Brain microvascular endothelial cell (primary cell): ENCODE results near the gene GNG13.
"Not testable (repeated sequence)": the region's sequence is repeated elsewhere in the genome, so short reads cannot be mapped to it uniquely, and the experiment has no call there.

Source experiments
- DNase-seq: peaks from one replicate; pipeline ENCODE4 v3.0.0-alpha.2; 2020
- H3K27ac ChIP-seq: fragments of 250-450 bp; sonication (Bioruptor Pico); 2 replicates; pipeline ENCODE4 v1.5.1; 2020; ENCODE audit warnings: mild to moderate bottlenecking, moderate library complexity
- H3K27me3 ChIP-seq: fragments of 250-450 bp; sonication (Bioruptor Pico); replicated peaks from 2 replicates; pipeline ENCODE4 v1.5.1; 2020; ENCODE audit warnings: mild to moderate bottlenecking
- H3K36me3 ChIP-seq: fragments of 250-450 bp; sonication (Bioruptor Pico); replicated peaks from 2 replicates; pipeline ENCODE4 v1.5.1; 2020; ENCODE audit warnings: mild to moderate bottlenecking
- H3K4me3 ChIP-seq: 2 replicates; pipeline ENCODE4 v1.5.1; 2011; ENCODE audit warnings: low read depth, mild to moderate bottlenecking, control low read depth, low read length, moderate library complexity
- CTCF ChIP-seq: IDR thresholded peaks from 2 replicates; pipeline ENCODE4 v1.5.1; 2011; ENCODE audit warnings: low read depth, mild to moderate bottlenecking, moderate library complexity, low read length, control low read depth, inconsistent platforms; ENCODE audit errors: missing control alignments
- in situ Hi-C: cut with HindIII; loops from 2 replicates; pipeline ENCODE4 v1.10.0; 2017; ENCODE audit warnings: low sequenced_read_pairs, low pct_ligation_motif_present

The GNG13 gene

GRCh38 chr16:840561-841454, 40.3 kb upstream of the GNG13 start:
- TF ChIP-seq CTCF, result no peak
- in situ Hi-C loops, result loop anchor here (25.0 kb wide), 1 partner anchor 146 kb away; the partner anchor contains the start of gene SOX8
- Histone ChIP-seq H3K27ac (no peak overlapping the region), H3K27me3 (no peaks in the 10 kb centered on the region), H3K4me3 (no peak overlapping the region), H3K36me3 (no peaks in the 10 kb centered on the region)
- no peak for DNase-seq

- DNase-seq, result no peak
- in situ Hi-C loops, result loop anchor here (25.0 kb wide), 1 partner anchor 147 kb away; the partner anchor contains the start of gene SOX8
- H3K36me3 ChIP-seq, result no peaks in the 10 kb centered on the region
- no peak overlapping the region for H3K27ac ChIP-seq
- no peak for TF ChIP-seq CTCF
- H3K27me3 ChIP-seq, result no peaks in the 10 kb centered on the region
- no peak overlapping the region for H3K4me3 ChIP-seq
These were observed 39.3 kb upstream of the GNG13 start for GRCh38 chr16:839643-840408.

GRCh38 chr16:838741-839140, 38.2 kb upstream of the GNG13 start:
- DNase-seq, result no peak
- Histone ChIP-seq H3K4me3 (no peak overlapping the region), H3K36me3 (no peaks in the 10 kb centered on the region), H3K27me3 (no peaks in the 10 kb centered on the region), H3K27ac (no peak overlapping the region)
- in situ Hi-C loops, result loop anchor here (25.0 kb wide), 1 partner anchor 149 kb away; the partner anchor contains the start of gene SOX8
- no peak for TF ChIP-seq CTCF

- H3K27ac ChIP-seq, DNase-seq, H3K4me3 ChIP-seq, H3K36me3 ChIP-seq, H3K27me3 ChIP-seq: not testable (repeated sequence)
- in situ Hi-C loops, result loop anchor here (25.0 kb wide), 1 partner anchor 150 kb away; the partner anchor contains the start of gene SOX8
These were observed 36.3 kb upstream of the GNG13 start for GRCh38 chr16:836822-837221.

- no peak for DNase-seq
- Histone ChIP-seq H3K27me3 (no peaks in the 10 kb centered on the region), H3K27ac (no peak overlapping the region), H3K4me3 (no peak overlapping the region), H3K36me3 (no peaks in the 10 kb centered on the region)
- TF ChIP-seq CTCF, result no peak
- in situ Hi-C loops, result loop anchor here (25.0 kb wide), 1 partner anchor 151 kb away; the partner anchor contains the start of gene SOX8
These were observed 35.7 kb upstream of the GNG13 start for GRCh38 chr16:836221-836620.

GRCh38 chr16:835373-835772, 34.8 kb upstream of the GNG13 start:
- no peak overlapping the region for H3K4me3 ChIP-seq
- no peak overlapping the region for H3K27ac ChIP-seq
- no peaks in the 10 kb centered on the region for H3K36me3 ChIP-seq
- TF ChIP-seq CTCF, result no peak
- no peak for DNase-seq
- in situ Hi-C loops, result loop anchor here (25.0 kb wide), 1 partner anchor 152 kb away; the partner anchor contains the start of gene SOX8
- H3K27me3 ChIP-seq, result no peaks in the 10 kb centered on the region
